D721Med (cell line): ENCODE measurements around the gene CDCA4.

ENCODE experiments used
- DNase-seq: peaks from one replicate; pipeline ENCODE4 v3.0.0; 2011; ENCODE audit warnings: low spot score; ENCODE audit not compliant: insufficient read length
- FAIRE-seq: peaks from 2 replicates; lab custom pipeline; 2011; peaks lifted over from hg19 to GRCh38; lab: Jason Lieb, UNC
- CTCF ChIP-seq: IDR thresholded peaks from 2 replicates; pipeline ENCODE4 v1.5.1; 2012; ENCODE audit warnings: mild to moderate bottlenecking, control low read depth; ENCODE audit not compliant: insufficient read depth; ENCODE audit errors: missing control alignments

CDCA4 gene

GRCh38 chr14:104970231-104971068 is 50.4 kb downstream of the CDCA4 start:
- DNase-seq (no peak), FAIRE-seq (no peak)
- TF ChIP-seq CTCF: no peak

- TF ChIP-seq CTCF: no peak
- FAIRE-seq: no peak
- DNase-seq: no peak
These were observed 51.1 kb downstream of the CDCA4 start for GRCh38 chr14:104969741-104970230.

- FAIRE-seq (no peak), DNase-seq (no peak)
- no peak for TF ChIP-seq CTCF
These were observed 52.1 kb downstream of the CDCA4 start for GRCh38 chr14:104968541-104969401.

- no peak for TF ChIP-seq CTCF
- FAIRE-seq: no peak
- DNase-seq: no peak
These were observed 52.7 kb downstream of the CDCA4 start for GRCh38 chr14:104968153-104968527.

- FAIRE-seq (no peak), DNase-seq (no peak)
- TF ChIP-seq CTCF: no peak
These were observed 53.3 kb downstream of the CDCA4 start for GRCh38 chr14:104967386-104968152.

- DNase-seq: no peak
- FAIRE-seq: no peak
- TF ChIP-seq CTCF: no peak
These were observed 53.9 kb downstream of the CDCA4 start for GRCh38 chr14:104966981-104967385.
